SK-N-MC (cell line): Measurements from ENCODE around the gene WDR76.

Experiments used
- DNase-seq: peaks from one replicate; pipeline ENCODE4 v3.0.0-alpha.2; 2011; ENCODE audit warnings: low read depth, low spot score
- H3K27ac ChIP-seq: fragments of 200-600 bp; sonication (generic); 2 replicates; pipeline ENCODE4 v1.5.1; 2016; ENCODE audit warnings: mixed run types
- H3K36me3 ChIP-seq: fragments of 200-600 bp; sonication (generic); 2 replicates; pipeline ENCODE4 v1.6.1; 2017; ENCODE audit warnings: antibody characterized with exemption, low read length, mixed read lengths; ENCODE audit not compliant: insufficient read depth
- H3K4me3 ChIP-seq: fragments of 200-600 bp; sonication (generic); 2 replicates; pipeline ENCODE4 v1.5.1; 2016
- H3K9ac ChIP-seq: fragments of 200-600 bp; sonication (generic); 2 replicates; pipeline ENCODE4 v1.8.0; 2017; ENCODE audit warnings: mixed run types, mixed read lengths; ENCODE audit not compliant: insufficient read length
- H3K9me3 ChIP-seq: fragments of 200-600 bp; sonication (generic); 2 replicates; pipeline ENCODE4 v1.6.1; 2017; ENCODE audit warnings: low read depth, mild to moderate bottlenecking, antibody characterized with exemption, low read length, moderate library complexity, mixed read lengths
- EZH2 ChIP-seq: fragments of 200-600 bp; sonication (generic); IDR thresholded peaks from one replicate; pipeline ENCODE4 v1.6.1; 2017; ENCODE audit warnings: antibody characterized with exemption
- FOXP2 ChIP-seq: optimal IDR thresholded peaks from 2 replicates; pipeline ENCODE3; 2011; ENCODE audit warnings: mild to moderate bottlenecking, moderate library complexity; ENCODE audit not compliant: insufficient read depth; ENCODE audit errors: extremely low read length, control extremely low read depth
- POLR2AphosphoS5 ChIP-seq: IDR thresholded peaks from 2 replicates; pipeline ENCODE4 v1.6.1; 2012; ENCODE audit warnings: mild to moderate bottlenecking, low read depth, low read length, borderline replicate concordance

Gene WDR76

GRCh38 chr15:43915631-43916325 lies 89.0 kb downstream of the WDR76 start:
- Histone ChIP-seq H3K27ac (no peak overlapping the region), H3K9ac (no peak overlapping the region), H3K9me3 (no peaks in the 10 kb centered on the region), H3K4me3 (no peak overlapping the region), H3K36me3 (no peaks in the 10 kb centered on the region)
- no peak for DNase-seq
- TF ChIP-seq POLR2AphosphoS5 (no peak), EZH2 (no peak), FOXP2 (no peak)

GRCh38 chr15:43916326-43916660 lies 89.5 kb downstream of the WDR76 start:
- H3K27ac ChIP-seq: no peak overlapping the region
- H3K9me3 ChIP-seq: no peaks in the 10 kb centered on the region
- no peak overlapping the region for H3K9ac ChIP-seq
- no peaks in the 10 kb centered on the region for H3K36me3 ChIP-seq
- TF ChIP-seq POLR2AphosphoS5 (no peak), EZH2 (no peak), FOXP2 (no peak)
- H3K4me3 ChIP-seq: no peak overlapping the region
- no peak for DNase-seq
